SK-N-SH (cell line): ENCODE results near the gene LINC00237. TPM values are rescaled to one million over a fixed set of nuclear protein-coding genes. Genes with fewer than 3 reads are reported as not detected.

Source experiments
- CTCF ChIA-PET: fragments of 300-600, 350-600 bp; formaldehyde crosslinking; extraction: SDS; loops from one replicate; lab custom pipeline; 2021; lab: Yijun Ruan, JAX
- POLR2A ChIA-PET: fragments of 350-600 bp; sonication (Branson Sonifier 250); formaldehyde crosslinking; extraction: SDS; loops from one replicate; lab custom pipeline; 2020; ENCODE audit warnings: antibody characterized with exemption, inconsistent platforms; lab: Yijun Ruan, JAX
- DNase-seq: peaks from one replicate; pipeline ENCODE4 v3.0.0; 2012
- H2AFZ ChIP-seq: fragments of 200-600 bp; sonication (generic); 2 replicates; pipeline ENCODE4 v1.8.1; 2016; ENCODE audit warnings: antibody characterized with exemption, mild to moderate bottlenecking, low read depth
- H3F3A ChIP-seq: fragments of 200-600 bp; sonication (generic); replicated peaks from 2 replicates; pipeline ENCODE3; 2016; ENCODE audit warnings: antibody characterized with exemption, mild to moderate bottlenecking; ENCODE audit not compliant: insufficient read depth
- H3K27ac ChIP-seq, 2 experiments: fragments of 200-500 bp in 1 of 2; fragments of 200-600 bp in 1 of 2; sonication (Bioruptor generic) in 1 of 2; sonication (generic), shearing (Covaris generic) in 1 of 2; 2 replicates each; pipeline versions ENCODE4 v1.5.1 to v1.6.1; 2014 to 2016; ENCODE audit warnings: low read depth in 2 of 2, inconsistent platforms in 1 of 2, low read length in 1 of 2, mild to moderate bottlenecking in 1 of 2, mixed read lengths in 1 of 2
- H3K27me3 ChIP-seq: fragments of 200-600 bp; sonication (generic), shearing (Covaris generic); 2 replicates; pipeline ENCODE4 v1.6.1; 2016; ENCODE audit warnings: mixed run types; ENCODE audit not compliant: insufficient read depth
- H3K36me3 ChIP-seq, 2 experiments: fragments of 200-500 bp in 1 of 2; fragments of 200-600 bp in 1 of 2; sonication (Bioruptor generic) in 1 of 2; sonication (generic) in 1 of 2; replicated peaks in 1 of 2; 2 replicates each; pipeline versions ENCODE3 to v1.5.1; 2014 to 2016; ENCODE audit warnings: low read length in 1 of 2, mild to moderate bottlenecking in 1 of 2; ENCODE audit not compliant: insufficient read depth in 2 of 2, control insufficient read depth in 1 of 2
- H3K4me1 ChIP-seq, 2 experiments: fragments of 200-500 bp in 1 of 2; fragments of 200-600 bp in 1 of 2; sonication (Bioruptor generic) in 1 of 2; sonication (generic), shearing (Covaris generic) in 1 of 2; 2 replicates each; pipeline versions ENCODE4 v1.5.1 to v1.6.1; 2014 to 2016; ENCODE audit warnings: low read depth in 1 of 2, low read length in 1 of 2, mixed run types in 1 of 2; ENCODE audit not compliant: insufficient read depth in 2 of 2, control insufficient read depth in 1 of 2
- H3K4me2 ChIP-seq: fragments of 200-600 bp; sonication (generic), shearing (Covaris generic); 2 replicates; pipeline ENCODE4 v1.6.1; 2017; ENCODE audit warnings: mixed run types
- H3K4me3 ChIP-seq, 2 experiments: fragments of 200-500 bp in 1 of 2; fragments of 200-600 bp in 1 of 2; sonication (Bioruptor generic) in 1 of 2; sonication (generic), shearing (Covaris generic) in 1 of 2; 2 replicates each; pipeline versions ENCODE4 v1.5.1 to v1.8.1; 2014 to 2016; ENCODE audit warnings: low read depth in 2 of 2, inconsistent platforms in 1 of 2, low read length in 1 of 2, mild to moderate bottlenecking in 1 of 2, mixed read lengths in 1 of 2, moderate library complexity in 1 of 2
- H3K79me2 ChIP-seq: fragments of 200-600 bp; sonication (generic); 2 replicates; pipeline ENCODE4 v1.8.1; 2017; ENCODE audit warnings: mild to moderate bottlenecking; ENCODE audit not compliant: insufficient read depth
- H3K9ac ChIP-seq: fragments of 200-600 bp; sonication (generic); 2 replicates; pipeline ENCODE4 v1.6.1; 2017; ENCODE audit warnings: mixed run types
- H3K9me2 ChIP-seq: fragments of 200-600 bp; sonication (generic); 2 replicates; pipeline ENCODE4 v1.6.1; 2017; ENCODE audit warnings: mixed run types
- H3K9me3 ChIP-seq: fragments of 200-600 bp; sonication (generic); 2 replicates; pipeline ENCODE4 v1.6.1; 2017; ENCODE audit warnings: mixed run types, mild to moderate bottlenecking, moderate library complexity
- H4K20me1 ChIP-seq: fragments of 200-600 bp; sonication (generic); 2 replicates; pipeline ENCODE4 v1.6.1; 2017; ENCODE audit warnings: mild to moderate bottlenecking, mixed run types; ENCODE audit not compliant: insufficient read depth
- EP300 ChIP-seq, 2 experiments: IDR thresholded peaks; 2 replicates each; pipeline versions ENCODE4 v1.4.0 to v1.6.1; 2012; ENCODE audit warnings: borderline replicate concordance in 1 of 2, low read depth in 1 of 2, low read length in 1 of 2
- EZH2phosphoT487 ChIP-seq: fragments of 200-600 bp; sonication (generic); IDR thresholded peaks from 2 replicates; pipeline ENCODE4 v1.6.1; 2017; ENCODE audit warnings: low read depth, mixed run types, mild to moderate bottlenecking, antibody characterized with exemption, moderate library complexity, borderline replicate concordance
- FOXJ3 ChIP-seq: sonication (generic); formaldehyde crosslinking; IDR thresholded peaks from 2 replicates; pipeline ENCODE4 v1.5.1; 2020; ENCODE audit warnings: mild to moderate bottlenecking, missing genetic modification reagents
- FOXM1 ChIP-seq: IDR thresholded peaks from 2 replicates; pipeline ENCODE4 v1.4.0; 2012; ENCODE audit warnings: low read depth, mild to moderate bottlenecking
- JUND ChIP-seq: IDR thresholded peaks from 2 replicates; pipeline ENCODE4 v1.4.0; 2012
- NFIC ChIP-seq: IDR thresholded peaks from 2 replicates; pipeline ENCODE4 v1.4.0; 2012; ENCODE audit warnings: borderline replicate concordance
- POLR2AphosphoS5 ChIP-seq: IDR thresholded peaks from 2 replicates; pipeline ENCODE4 v1.6.1; 2012; ENCODE audit warnings: low read depth, low read length
- RFX5 ChIP-seq: IDR thresholded peaks from 2 replicates; pipeline ENCODE4 v1.6.1; 2012; ENCODE audit warnings: mild to moderate bottlenecking, improper control_type of control experiment, low read length
- RXRA ChIP-seq: IDR thresholded peaks from 2 replicates; pipeline ENCODE4 v1.4.0; 2012; ENCODE audit warnings: low read depth, mild to moderate bottlenecking, borderline replicate concordance
- SMC3 ChIP-seq: IDR thresholded peaks from 2 replicates; pipeline ENCODE4 v1.6.1; 2012; ENCODE audit warnings: low read depth, low read length, improper control_type of control experiment
- TCF12 ChIP-seq: IDR thresholded peaks from 2 replicates; pipeline ENCODE4 v1.4.0; 2012
- YY1 ChIP-seq: IDR thresholded peaks from 2 replicates; pipeline ENCODE4 v1.4.0; 2012; ENCODE audit warnings: low read depth, mild to moderate bottlenecking
- WGBS: methylation state at CpG from one replicate; pipeline ENCODE4 v1.1.6; 2017; ENCODE audit warnings: low lambda C conversion rate; 5-methylcytosine and 5-hydroxymethylcytosine counted together
- polyA plus RNA-seq, 3 experiments: library from polyadenylated mRNA; depleted of rRNA; stranded (reverse); fragments of >200 nt; gene quantifications; 2 replicates each; pipeline ENCODE4 v1.2.3, GENCODE V29; 2012
- TF ChIP-seq, protein P1 (sequence below): IDR thresholded peaks from 2 replicates; pipeline ENCODE4 v1.6.1; 2012; ENCODE audit warnings: mild to moderate bottlenecking, low read depth, low read length, moderate library complexity
- TF ChIP-seq, protein P2 (sequence below): IDR thresholded peaks from 2 replicates; pipeline ENCODE4 v1.4.0; 2012; ENCODE audit warnings: low read depth, borderline replicate concordance
- TF ChIP-seq, protein P3 (sequence below): fragments of 200-600 bp; sonication (generic); IDR thresholded peaks from 2 replicates; pipeline ENCODE4 v1.6.1; 2017; ENCODE audit warnings: antibody characterized with exemption, mild to moderate bottlenecking, moderate library complexity
- TF ChIP-seq, protein P4 (sequence below): fragments of 150-350 bp; IDR thresholded peaks from 2 replicates; pipeline ENCODE4 v1.6.1; 2016; ENCODE audit warnings: mild to moderate bottlenecking, low read depth, low read length

Gene LINC00237
- polyA plus RNA-seq, 1 of the 3 experiments (the other 2 are of a cell fraction) = not detected

DNA sequence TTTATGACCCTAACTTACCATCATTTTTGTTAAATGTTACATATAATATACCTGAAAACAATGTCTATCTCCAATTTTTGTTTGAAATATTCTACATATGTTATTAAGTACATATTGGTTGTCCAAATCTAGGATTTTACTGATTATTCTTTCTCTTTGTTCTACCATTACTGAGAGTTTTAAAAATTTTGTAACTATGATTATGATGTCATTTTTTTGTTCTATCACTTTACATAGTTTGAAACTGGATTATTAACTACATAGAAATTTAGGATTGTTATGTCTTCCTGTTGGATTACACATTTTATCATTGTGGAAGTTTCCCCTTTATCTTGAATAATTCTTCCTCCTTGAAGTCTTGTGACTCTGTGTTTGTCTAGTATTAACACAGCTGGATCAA is 41.2 kb downstream of the LINC00237 start:
- CTCF ChIA-PET = interaction anchor here (1.2 kb wide), 1 partner anchor 441 kb away, joined by 3 read pairs; no protein-coding TSS in a partner anchor
- Histone ChIP-seq H3K27ac (no peak overlapping the region), H3F3A (no peaks in the 10 kb centered on the region), H3K4me3 (no peak overlapping the region), H3K79me2 (no peaks in the 10 kb centered on the region), H3K4me2 (no peak overlapping the region), H3K4me1 (no peaks in the 10 kb centered on the region), H3K9me3 (no peaks in the 10 kb centered on the region), H3K9ac (no peak overlapping the region), H4K20me1 (no peaks in the 10 kb centered on the region), H3K27me3 (peaks cover 4% of the 10 kb centered on the region; the same call in 1 of the 2 replicates), H2AFZ (no peak overlapping the region), H3K9me2 (no peaks in the 10 kb centered on the region), H3K36me3 (no peaks in the 10 kb centered on the region)
- POLR2A ChIA-PET = no interaction called here
- DNase-seq = no peak
- TF ChIP-seq RXRA = no peak
- no peak for TF ChIP-seq TCF12
- TF ChIP-seq, protein P1, sequence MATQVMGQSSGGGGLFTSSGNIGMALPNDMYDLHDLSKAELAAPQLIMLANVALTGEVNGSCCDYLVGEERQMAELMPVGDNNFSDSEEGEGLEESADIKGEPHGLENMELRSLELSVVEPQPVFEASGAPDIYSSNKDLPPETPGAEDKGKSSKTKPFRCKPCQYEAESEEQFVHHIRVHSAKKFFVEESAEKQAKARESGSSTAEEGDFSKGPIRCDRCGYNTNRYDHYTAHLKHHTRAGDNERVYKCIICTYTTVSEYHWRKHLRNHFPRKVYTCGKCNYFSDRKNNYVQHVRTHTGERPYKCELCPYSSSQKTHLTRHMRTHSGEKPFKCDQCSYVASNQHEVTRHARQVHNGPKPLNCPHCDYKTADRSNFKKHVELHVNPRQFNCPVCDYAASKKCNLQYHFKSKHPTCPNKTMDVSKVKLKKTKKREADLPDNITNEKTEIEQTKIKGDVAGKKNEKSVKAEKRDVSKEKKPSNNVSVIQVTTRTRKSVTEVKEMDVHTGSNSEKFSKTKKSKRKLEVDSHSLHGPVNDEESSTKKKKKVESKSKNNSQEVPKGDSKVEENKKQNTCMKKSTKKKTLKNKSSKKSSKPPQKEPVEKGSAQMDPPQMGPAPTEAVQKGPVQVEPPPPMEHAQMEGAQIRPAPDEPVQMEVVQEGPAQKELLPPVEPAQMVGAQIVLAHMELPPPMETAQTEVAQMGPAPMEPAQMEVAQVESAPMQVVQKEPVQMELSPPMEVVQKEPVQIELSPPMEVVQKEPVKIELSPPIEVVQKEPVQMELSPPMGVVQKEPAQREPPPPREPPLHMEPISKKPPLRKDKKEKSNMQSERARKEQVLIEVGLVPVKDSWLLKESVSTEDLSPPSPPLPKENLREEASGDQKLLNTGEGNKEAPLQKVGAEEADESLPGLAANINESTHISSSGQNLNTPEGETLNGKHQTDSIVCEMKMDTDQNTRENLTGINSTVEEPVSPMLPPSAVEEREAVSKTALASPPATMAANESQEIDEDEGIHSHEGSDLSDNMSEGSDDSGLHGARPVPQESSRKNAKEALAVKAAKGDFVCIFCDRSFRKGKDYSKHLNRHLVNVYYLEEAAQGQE = no peak
- TF ChIP-seq, protein P2, sequence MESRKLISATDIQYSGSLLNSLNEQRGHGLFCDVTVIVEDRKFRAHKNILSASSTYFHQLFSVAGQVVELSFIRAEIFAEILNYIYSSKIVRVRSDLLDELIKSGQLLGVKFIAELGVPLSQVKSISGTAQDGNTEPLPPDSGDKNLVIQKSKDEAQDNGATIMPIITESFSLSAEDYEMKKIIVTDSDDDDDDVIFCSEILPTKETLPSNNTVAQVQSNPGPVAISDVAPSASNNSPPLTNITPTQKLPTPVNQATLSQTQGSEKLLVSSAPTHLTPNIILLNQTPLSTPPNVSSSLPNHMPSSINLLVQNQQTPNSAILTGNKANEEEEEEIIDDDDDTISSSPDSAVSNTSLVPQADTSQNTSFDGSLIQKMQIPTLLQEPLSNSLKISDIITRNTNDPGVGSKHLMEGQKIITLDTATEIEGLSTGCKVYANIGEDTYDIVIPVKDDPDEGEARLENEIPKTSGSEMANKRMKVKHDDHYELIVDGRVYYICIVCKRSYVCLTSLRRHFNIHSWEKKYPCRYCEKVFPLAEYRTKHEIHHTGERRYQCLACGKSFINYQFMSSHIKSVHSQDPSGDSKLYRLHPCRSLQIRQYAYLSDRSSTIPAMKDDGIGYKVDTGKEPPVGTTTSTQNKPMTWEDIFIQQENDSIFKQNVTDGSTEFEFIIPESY = no peak
- TF ChIP-seq FOXM1 = no peak
- no peak for TF ChIP-seq JUND
- TF ChIP-seq NFIC = no peak
- TF ChIP-seq, protein P3, sequence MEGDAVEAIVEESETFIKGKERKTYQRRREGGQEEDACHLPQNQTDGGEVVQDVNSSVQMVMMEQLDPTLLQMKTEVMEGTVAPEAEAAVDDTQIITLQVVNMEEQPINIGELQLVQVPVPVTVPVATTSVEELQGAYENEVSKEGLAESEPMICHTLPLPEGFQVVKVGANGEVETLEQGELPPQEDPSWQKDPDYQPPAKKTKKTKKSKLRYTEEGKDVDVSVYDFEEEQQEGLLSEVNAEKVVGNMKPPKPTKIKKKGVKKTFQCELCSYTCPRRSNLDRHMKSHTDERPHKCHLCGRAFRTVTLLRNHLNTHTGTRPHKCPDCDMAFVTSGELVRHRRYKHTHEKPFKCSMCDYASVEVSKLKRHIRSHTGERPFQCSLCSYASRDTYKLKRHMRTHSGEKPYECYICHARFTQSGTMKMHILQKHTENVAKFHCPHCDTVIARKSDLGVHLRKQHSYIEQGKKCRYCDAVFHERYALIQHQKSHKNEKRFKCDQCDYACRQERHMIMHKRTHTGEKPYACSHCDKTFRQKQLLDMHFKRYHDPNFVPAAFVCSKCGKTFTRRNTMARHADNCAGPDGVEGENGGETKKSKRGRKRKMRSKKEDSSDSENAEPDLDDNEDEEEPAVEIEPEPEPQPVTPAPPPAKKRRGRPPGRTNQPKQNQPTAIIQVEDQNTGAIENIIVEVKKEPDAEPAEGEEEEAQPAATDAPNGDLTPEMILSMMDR = no peak

DNA sequence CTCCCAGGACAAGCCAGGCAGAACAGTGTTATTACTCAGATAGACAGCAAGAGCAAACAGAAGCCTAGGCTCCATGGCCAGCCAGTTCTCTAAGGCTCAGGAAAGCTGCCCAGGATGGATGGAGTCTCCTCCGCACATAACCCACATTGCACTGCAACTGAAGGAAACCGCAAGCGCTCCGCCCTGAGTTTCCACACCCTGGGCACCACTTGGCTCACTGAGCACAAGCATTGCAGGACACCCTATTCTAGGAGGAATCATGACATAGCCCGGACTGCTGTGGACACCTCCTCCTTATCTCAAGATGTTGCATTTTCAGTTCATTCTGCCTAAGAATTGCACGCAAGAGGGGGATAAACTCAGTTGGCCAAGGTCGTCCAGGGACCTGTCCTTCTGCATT is 42.9 kb downstream of the LINC00237 start:
- no peaks in the 10 kb centered on the region for H3F3A ChIP-seq
- 18% methylated on average over 5 of the region's 7 CpGs for WGBS
- H3K4me3 ChIP-seq = no peak overlapping the region
- H3K9me3 ChIP-seq = no peaks in the 10 kb centered on the region
- ChIA-PET POLR2A (no interaction called here), CTCF (no interaction called here)
- TF ChIP-seq RFX5 = no peak
- TF ChIP-seq SMC3 = no peak
- no peak for TF ChIP-seq POLR2AphosphoS5
- TF ChIP-seq, protein P2 = no peak
- TF ChIP-seq, protein P4, sequence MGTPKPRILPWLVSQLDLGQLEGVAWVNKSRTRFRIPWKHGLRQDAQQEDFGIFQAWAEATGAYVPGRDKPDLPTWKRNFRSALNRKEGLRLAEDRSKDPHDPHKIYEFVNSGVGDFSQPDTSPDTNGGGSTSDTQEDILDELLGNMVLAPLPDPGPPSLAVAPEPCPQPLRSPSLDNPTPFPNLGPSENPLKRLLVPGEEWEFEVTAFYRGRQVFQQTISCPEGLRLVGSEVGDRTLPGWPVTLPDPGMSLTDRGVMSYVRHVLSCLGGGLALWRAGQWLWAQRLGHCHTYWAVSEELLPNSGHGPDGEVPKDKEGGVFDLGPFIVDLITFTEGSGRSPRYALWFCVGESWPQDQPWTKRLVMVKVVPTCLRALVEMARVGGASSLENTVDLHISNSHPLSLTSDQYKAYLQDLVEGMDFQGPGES = no peak
- TF ChIP-seq YY1 = no peak
- no peak for TF ChIP-seq EP300 (IDR thresholded peaks at IDR 0.05; ENCODE audit: borderline replicate concordance in 1 of 2, low read depth in 1 of 2, low read length in 1 of 2)
- no peak for TF ChIP-seq FOXJ3 (CRISPR knock-in tag)
- TF ChIP-seq EZH2phosphoT487 = no peak
- H3K27me3 ChIP-seq = no peaks in the 10 kb centered on the region
- H3K9ac ChIP-seq = no peak overlapping the region
- no peak overlapping the region for H3K4me2 ChIP-seq
- H3K27ac ChIP-seq = no peak overlapping the region
- DNase-seq = no peak
- H3K9me2 ChIP-seq = no peaks in the 10 kb centered on the region
- H2AFZ ChIP-seq = no peak overlapping the region
- H3K79me2 ChIP-seq = no peaks in the 10 kb centered on the region
- H3K36me3 ChIP-seq = no peaks in the 10 kb centered on the region
- no peaks in the 10 kb centered on the region for H4K20me1 ChIP-seq
- H3K4me1 ChIP-seq = no peaks in the 10 kb centered on the region
